K562 (cell line): Measurements from ENCODE around the gene LTA4H. TPM values are rescaled to one million over a fixed set of nuclear protein-coding genes. Genes with fewer than 3 reads are reported as not detected.

Experiments
- ARHGAP35 ChIP-seq: fragments of 450-650 bp; IDR thresholded peaks from 2 replicates; pipeline ENCODE4 v1.6.1; 2018; ENCODE audit not compliant: partially characterized antibody
- CREB1 ChIP-seq, 2 experiments: sonication (generic) in 1 of 2; formaldehyde crosslinking in 1 of 2; IDR thresholded peaks; 2 replicates each; pipeline versions ENCODE4 v1.6.1 to v1.8.0; 2012 to 2022; ENCODE audit warnings: inconsistent platforms in 1 of 2, mild to moderate bottlenecking in 1 of 2, missing genetic modification reagents in 1 of 2, moderate library complexity in 1 of 2
- ESRRA ChIP-seq: fragments of 450-650 bp; IDR thresholded peaks from 2 replicates; pipeline ENCODE4 v1.6.1; 2014; ENCODE audit warnings: low read depth, mild to moderate bottlenecking, moderate library complexity, borderline replicate concordance
- FOXM1 ChIP-seq, 2 experiments: fragments of 450-650 bp in 1 of 2; sonication (generic) in 1 of 2; formaldehyde crosslinking in 1 of 2; IDR thresholded peaks; 2 replicates each; pipeline versions ENCODE4 v1.6.1 to v1.9.0; 2017 to 2022; ENCODE audit warnings: low read depth in 2 of 2, mild to moderate bottlenecking in 2 of 2, missing genetic modification reagents in 1 of 2, moderate library complexity in 1 of 2
- GATAD2A ChIP-seq: fragments of 450-650 bp; IDR thresholded peaks from 2 replicates; pipeline ENCODE4 v1.6.1; 2017
- HNRNPK ChIP-seq: fragments of 200-400 bp; formaldehyde crosslinking; IDR thresholded peaks from one replicate; pipeline ENCODE4 v1.6.1; 2018; ENCODE audit warnings: mild to moderate bottlenecking, low read depth, low read length; ENCODE audit not compliant: poor library complexity, severe bottlenecking
- KDM2B ChIP-seq: fragments of 250-450 bp; sonication (Bioruptor Pico); IDR thresholded peaks from 2 replicates; pipeline ENCODE4 v1.8.0; 2021; ENCODE audit warnings: mild to moderate bottlenecking, moderate library complexity
- MEIS2 ChIP-seq: fragments of 450-650 bp; IDR thresholded peaks from 2 replicates; pipeline ENCODE4 v1.6.1; 2014; ENCODE audit warnings: mild to moderate bottlenecking; ENCODE audit not compliant: partially characterized antibody
- MGA ChIP-seq: fragments of 450-650 bp; IDR thresholded peaks from 2 replicates; pipeline ENCODE4 v1.6.1; 2016; ENCODE audit warnings: mild to moderate bottlenecking, moderate library complexity
- RBM39 ChIP-seq: fragments of 200-400 bp; formaldehyde crosslinking; optimal IDR thresholded peaks from 2 replicates; pipeline ENCODE3; 2018; ENCODE audit warnings: low read depth, low read length
- SOX6 ChIP-seq: fragments of 450-650 bp; IDR thresholded peaks from 2 replicates; pipeline ENCODE4 v1.6.1; 2014; ENCODE audit warnings: mild to moderate bottlenecking
- TAF15 ChIP-seq: fragments of 200-400 bp; formaldehyde crosslinking; IDR thresholded peaks from 2 replicates; pipeline ENCODE4 v1.6.1; 2017; ENCODE audit warnings: mild to moderate bottlenecking, low read depth, low read length, moderate library complexity
- TAF7 ChIP-seq: fragments of 450-650 bp; IDR thresholded peaks from 2 replicates; pipeline ENCODE4 v1.6.1; 2016; ENCODE audit warnings: missing genetic modification characterization, missing compliant biosample characterization
- TBL1XR1 ChIP-seq, 2 experiments: IDR thresholded peaks; 2 replicates each; pipeline ENCODE4 v1.6.1; 2012; ENCODE audit warnings: improper control_type of control experiment in 2 of 2, low read length in 2 of 2, mild to moderate bottlenecking in 1 of 2
- polyA plus RNA-seq, 8 experiments: library from polyadenylated mRNA; depleted of rRNA in 4 of 8; stranded (reverse) in 5 of 8; unstranded in 3 of 8; fragments of >200 nt; fragmentation: Nextera tagmentation in 2 of 8; fragmentation: Illumina TruSeq in 1 of 8; extraction: Ambion mirVana in 2 of 8; extraction: Trizol in 1 of 8; gene quantifications; 2 replicates each; pipeline versions ENCODE4 v1.2.1 to v1.2.3, GENCODE V29; 2011 to 2014; ENCODE audit warnings: inconsistent platforms in 1 of 8, missing spikeins in 1 of 8
- total RNA-seq, 7 experiments: library from RNA; depleted of rRNA in 6 of 7; stranded (reverse); fragments of >200 nt in 6 of 7; fragmentation: Illumina TruSeq in 2 of 7; extraction: Trizol in 2 of 7; gene quantifications; 2 replicates each; pipeline versions ENCODE4 v1.2.1 to v1.2.3, GENCODE V29; 2011 to 2021; ENCODE audit warnings: low replicate concordance in 1 of 7
- TF ChIP-seq, protein P1 (sequence below): fragments of 450-650 bp; IDR thresholded peaks from 2 replicates; pipeline ENCODE4 v1.6.1; 2016; ENCODE audit warnings: low read depth, mild to moderate bottlenecking, moderate library complexity

Gene LTA4H
- total and polyA plus RNA-seq, 9 of the 15 experiments (the other 6 are each of a cell fraction or from before 2014, with no cell fraction given): 25.2 to 58.1 (median 40.5) TPM

GRCh38 chr12:96040305-96041133, 5.1 kb upstream of the LTA4H start (continued):
- peak; percentile 69 for TF ChIP-seq MGA
- TF ChIP-seq KDM2B (CRISPR knock-in tag): no peak
- peak in 1 of 2 experiments; percentile 29; a peak in 1 of 4 replicates for TF ChIP-seq TBL1XR1 (IDR thresholded peaks at IDR 0.05; ENCODE audit: low read length in 2 of 2)
- TF ChIP-seq, protein P1, sequence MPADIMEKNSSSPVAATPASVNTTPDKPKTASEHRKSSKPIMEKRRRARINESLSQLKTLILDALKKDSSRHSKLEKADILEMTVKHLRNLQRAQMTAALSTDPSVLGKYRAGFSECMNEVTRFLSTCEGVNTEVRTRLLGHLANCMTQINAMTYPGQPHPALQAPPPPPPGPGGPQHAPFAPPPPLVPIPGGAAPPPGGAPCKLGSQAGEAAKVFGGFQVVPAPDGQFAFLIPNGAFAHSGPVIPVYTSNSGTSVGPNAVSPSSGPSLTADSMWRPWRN: peak; percentile 55; the same call in 1 of the 2 replicates
- peak; percentile 55 for TF ChIP-seq MEIS2
- peak; percentile 43; the same call in 1 of the 2 replicates for TF ChIP-seq ESRRA
- no peak for TF ChIP-seq TAF7 (tag)
- no peak for TF ChIP-seq RBM39
- no peak for TF ChIP-seq ARHGAP35
- peak; percentile 50 for TF ChIP-seq FOXM1 (IDR thresholded peaks at IDR 0.05; ENCODE audit: low read depth)
- TF ChIP-seq FOXM1 (CRISPR knock-in tag; IDR thresholded peaks at IDR 0.05; ENCODE audit: low read depth): no peak
- TF ChIP-seq GATAD2A: no peak
- TF ChIP-seq CREB1 (IDR thresholded peaks at IDR 0.05): no peak
- no peak for TF ChIP-seq CREB1 (CRISPR knock-in tag; IDR thresholded peaks at IDR 0.05)
- no peak for TF ChIP-seq HNRNPK
- peak; percentile 79; the same call in 1 of the 2 replicates for TF ChIP-seq SOX6
- TF ChIP-seq TAF15: no peak
